GM12891 (cell line): ENCODE results near the gene PLCG2.

ENCODE experiments used
- PAX5 ChIP-seq: IDR thresholded peaks from 2 replicates; pipeline ENCODE4 v1.6.1; 2011; ENCODE audit warnings: low read length, moderate library complexity, mild to moderate bottlenecking; ENCODE audit not compliant: insufficient read depth, severe bottlenecking
- POLR2A ChIP-seq: IDR thresholded peaks from 2 replicates; pipeline ENCODE4 v1.6.1; 2011; ENCODE audit warnings: low read depth, low read length, control low read depth
- POLR2AphosphoS5 ChIP-seq: IDR thresholded peaks from 2 replicates; pipeline ENCODE4 v1.6.1; 2011; ENCODE audit warnings: low read depth, low read length, control low read depth
- TAF1 ChIP-seq: IDR thresholded peaks from 2 replicates; pipeline ENCODE4 v1.6.1; 2011; ENCODE audit warnings: low read depth, low read length, control low read depth

- TF ChIP-seq POLR2A = no peak
- no peak for TF ChIP-seq PAX5
- TF ChIP-seq TAF1 = no peak
- no peak for TF ChIP-seq POLR2AphosphoS5
Measured at GRCh38 chr16:81744385-81744784, 34.7 kb upstream of the PLCG2 start.
